ENCODE results near the gene VPS52. TPM values are rescaled to one million over a fixed set of nuclear protein-coding genes. Genes with fewer than 3 reads are reported as not detected.
A peak's percentile ranks its signal among the peaks of the same experiment; 100 is the strongest.

VPS52 gene
- total and polyA plus RNA-seq, 2 donors (not counting 1 experiment from before 2014, with no cell fraction given): 100 to 144 TPM

DNA sequence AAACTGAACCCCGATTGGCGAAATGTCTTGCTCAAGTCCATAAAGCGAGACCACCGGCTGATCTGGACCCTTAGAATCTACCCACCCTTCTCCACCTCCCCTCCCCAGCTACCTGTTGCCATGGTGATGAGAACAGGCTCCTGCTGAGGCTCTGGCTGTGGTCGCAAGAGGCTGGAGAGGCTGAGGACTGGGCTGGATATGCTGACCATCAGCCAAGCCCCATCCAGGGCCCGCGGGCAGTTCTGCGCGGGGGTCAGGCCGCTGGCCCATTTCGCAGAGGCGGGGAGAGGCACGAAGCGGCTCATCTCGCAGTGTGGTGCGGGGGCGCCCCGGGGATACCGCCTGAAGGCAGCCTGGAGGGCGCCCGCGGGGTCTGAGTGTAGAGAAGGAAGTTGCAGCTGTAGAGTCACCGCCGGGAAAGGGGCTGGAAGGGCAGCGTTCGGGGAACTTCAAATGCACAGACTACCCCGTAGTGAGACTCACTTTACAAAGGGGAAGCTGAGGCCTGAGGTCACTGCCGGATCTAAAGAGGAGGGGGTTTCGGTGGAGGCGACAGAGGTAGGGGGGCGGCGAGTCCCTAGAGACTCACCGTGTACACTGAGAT lies 41.5 kb upstream of the VPS52 start:
- H3K4me1 ChIP-seq (ENCODE audit: control insufficient read depth in 2 of 2, insufficient read depth in 2 of 2, low read length in 2 of 2): peaks cover 46 to 62% of the 10 kb centered on the region in 2 donors
- no peak for TF ChIP-seq EZH2 (IDR thresholded peaks at IDR 0.05; ENCODE audit: borderline replicate concordance, insufficient read depth, low read depth, low read length, poor library complexity, severe bottlenecking)
- TF ChIP-seq, protein P1, sequence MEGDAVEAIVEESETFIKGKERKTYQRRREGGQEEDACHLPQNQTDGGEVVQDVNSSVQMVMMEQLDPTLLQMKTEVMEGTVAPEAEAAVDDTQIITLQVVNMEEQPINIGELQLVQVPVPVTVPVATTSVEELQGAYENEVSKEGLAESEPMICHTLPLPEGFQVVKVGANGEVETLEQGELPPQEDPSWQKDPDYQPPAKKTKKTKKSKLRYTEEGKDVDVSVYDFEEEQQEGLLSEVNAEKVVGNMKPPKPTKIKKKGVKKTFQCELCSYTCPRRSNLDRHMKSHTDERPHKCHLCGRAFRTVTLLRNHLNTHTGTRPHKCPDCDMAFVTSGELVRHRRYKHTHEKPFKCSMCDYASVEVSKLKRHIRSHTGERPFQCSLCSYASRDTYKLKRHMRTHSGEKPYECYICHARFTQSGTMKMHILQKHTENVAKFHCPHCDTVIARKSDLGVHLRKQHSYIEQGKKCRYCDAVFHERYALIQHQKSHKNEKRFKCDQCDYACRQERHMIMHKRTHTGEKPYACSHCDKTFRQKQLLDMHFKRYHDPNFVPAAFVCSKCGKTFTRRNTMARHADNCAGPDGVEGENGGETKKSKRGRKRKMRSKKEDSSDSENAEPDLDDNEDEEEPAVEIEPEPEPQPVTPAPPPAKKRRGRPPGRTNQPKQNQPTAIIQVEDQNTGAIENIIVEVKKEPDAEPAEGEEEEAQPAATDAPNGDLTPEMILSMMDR (IDR thresholded peaks at IDR 0.05): no peak
- DNase-seq: no peak

More for the DNA sequence above, 41.5 kb upstream of the VPS52 start:
- H3K9me3 ChIP-seq (ENCODE audit: control extremely low read depth in 1 of 3, control insufficient read depth in 2 of 3, insufficient read depth in 1 of 3, low read length in 2 of 3): no peaks in the 10 kb centered on the region
- peak overlapping the region; percentile 74 to 100 (median 97) for H3K4me3 ChIP-seq (ENCODE audit: control extremely low read depth in 1 of 5, extremely low read depth in 1 of 5, insufficient read depth in 1 of 5, low read depth in 2 of 5, low read length in 4 of 5)
- ATAC-seq (ENCODE audit: low read depth): peak; percentile 1
- peak overlapping the region; percentile 100 for H3K9ac ChIP-seq (ENCODE audit: low read length)
- H3K9me3 Mint-ChIP-seq (ENCODE audit: insufficient read depth): no peaks in the 10 kb centered on the region
- H3K27ac Mint-ChIP-seq: peak overlapping the region; percentile 98
- ChIA-PET CTCF (interaction anchor here (0.8 to 5.7 kb wide), 9 partner anchors 9 to 475 kb away, joined by 3 to 54 read pairs (median 7); partner anchors contain the start of genes B3GALT4, RGL2 and TAP2), POLR2A (interaction anchor here (0.6 to 4.2 kb wide), 13 partner anchors 13 to 899 kb away, joined by 3 to 40 read pairs (median 4); partner anchors contain the start of genes B3GALT4, CUTA, PFDN6 and RGL2)
- peak overlapping the region; percentile 100 for H3K4me3 Mint-ChIP-seq
- H2AFZ ChIP-seq (ENCODE audit: insufficient read depth, low read depth, low read length, poor library complexity, severe bottlenecking): peak overlapping the region; percentile 41
- peak overlapping the region; percentile 97 to 100 for H3K27ac ChIP-seq (ENCODE audit: low read length in 2 of 2)
- H3K4me1 Mint-ChIP-seq: peaks cover 67% of the 10 kb centered on the region
- peaks cover 45% of the 10 kb centered on the region for H4K20me1 ChIP-seq (ENCODE audit: control insufficient read depth, insufficient read depth, low read length, poor library complexity, severe bottlenecking)
- H3K4me2 ChIP-seq (replicated peaks; ENCODE audit: low read depth, low read length, poor library complexity, severe bottlenecking): peak overlapping the region; percentile 99
- no peaks in the 10 kb centered on the region for H3K27me3 Mint-ChIP-seq
- peaks cover 0 to 45% of the 10 kb centered on the region in 2 experiments for H3K36me3 ChIP-seq (replicated peaks in 1 of 2; ENCODE audit: control extremely low read depth in 1 of 2, control insufficient read depth in 1 of 2, extremely low read depth in 1 of 2, insufficient read depth in 2 of 2, low read length in 1 of 2)
- peaks cover 90% of the 10 kb centered on the region for H3K79me2 ChIP-seq (ENCODE audit: control insufficient read depth, insufficient read depth, low read length)
- no peaks in the 10 kb centered on the region for H3K27me3 ChIP-seq (replicated peaks in 1 of 4; ENCODE audit: control extremely low read depth in 1 of 4, control insufficient read depth in 3 of 4, insufficient read depth in 4 of 4, low read length in 3 of 4)
- intact Hi-C loops (cut with micrococcal nuclease): loop anchor here (5.0 kb wide), 1 partner anchor 114 kb away; no protein-coding TSS in a partner anchor
- WGBS (ENCODE audit: insufficient coverage): 0% methylated on average over 27 of the region's 33 CpGs

Data from B cell (primary cell).